GM21619 (cell line): ENCODE data around the gene TAS1R3.

Experiments used
- ATAC-seq: cut with Tn5 transposase; IDR thresholded peaks from one replicate; pipeline ENCODE4 v1.9.1; 2021; ENCODE audit not compliant: unreplicated experiment

Gene TAS1R3

DNA sequence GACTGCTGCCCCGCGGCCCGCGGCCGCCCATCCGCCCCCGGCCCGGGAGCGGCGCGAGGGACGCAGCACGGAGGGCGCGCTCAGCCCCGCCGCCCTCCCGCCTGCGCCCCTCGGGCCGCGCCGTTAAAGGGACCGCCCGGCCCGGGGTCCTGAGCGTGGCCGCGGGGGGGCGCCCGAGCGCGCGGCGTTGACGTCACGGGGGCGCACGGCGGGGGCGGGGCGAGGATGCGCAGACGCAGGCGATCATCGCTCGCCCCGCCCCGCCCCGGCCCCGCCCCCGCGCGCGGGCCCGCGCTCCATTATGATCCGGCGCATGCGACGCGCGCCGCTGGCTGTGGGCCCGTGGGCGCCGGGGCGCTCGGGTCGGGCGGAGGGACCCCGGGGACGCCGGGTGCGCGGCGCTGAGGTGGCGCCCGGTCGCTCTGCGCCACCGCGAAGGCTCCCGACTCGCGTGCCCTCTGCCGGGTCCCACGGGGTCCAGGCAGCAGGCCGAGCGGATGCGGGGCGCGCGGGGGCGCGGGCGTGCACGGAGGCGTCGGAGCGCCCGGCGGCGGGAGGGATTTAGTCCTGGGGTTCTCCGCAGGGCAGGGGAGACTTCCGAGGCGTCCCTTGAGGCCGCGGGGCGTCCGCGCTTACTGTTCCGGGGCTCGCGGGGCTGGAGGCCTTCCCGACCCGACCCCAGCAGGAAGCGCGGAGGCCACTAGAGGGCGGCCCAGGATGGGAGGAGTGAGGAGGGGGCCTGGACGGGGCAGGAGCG lies 18.4 kb downstream of the TAS1R3 start, which contains the start of gene DVL1:
DVL1 (minus strand) TSS at position 163 of the 757 bp plus-strand sequence. CDS start 353 bp downstream, outside the sequence.
- ATAC-seq, result peak; percentile 36

- no peak for ATAC-seq
Measured at GRCh38 chr1:1351511-1352427, 20.7 kb downstream of the TAS1R3 start.

DNA sequence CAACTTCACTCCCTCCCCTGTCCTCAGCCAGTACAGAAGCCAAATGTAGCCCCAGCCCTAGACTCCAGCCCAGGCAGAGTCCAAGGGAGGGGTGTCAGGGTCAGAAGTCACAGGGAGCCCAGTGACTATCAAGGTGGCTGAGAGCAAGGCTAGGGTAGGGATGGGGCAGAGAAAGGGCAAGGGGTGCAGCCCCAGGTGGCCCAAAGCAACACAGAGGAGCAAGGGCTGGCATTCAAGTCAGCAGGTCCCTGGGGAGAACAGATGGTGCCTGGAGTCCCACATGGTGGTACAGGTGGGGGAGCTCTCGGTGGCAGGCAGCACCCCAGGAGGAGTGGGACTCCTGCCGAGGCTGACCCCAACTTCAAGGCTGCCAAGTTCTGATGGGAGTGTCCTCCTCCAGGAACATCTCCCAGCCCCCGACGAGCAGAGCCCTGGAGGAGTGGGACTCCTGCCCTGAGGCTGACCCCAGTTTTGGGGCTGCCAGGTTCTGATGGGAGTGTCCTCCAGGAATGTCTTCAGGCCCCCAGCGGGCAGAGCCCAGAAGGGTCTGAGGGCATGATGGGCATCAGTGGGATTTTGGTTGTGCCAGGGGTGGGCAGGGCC lies 21.8 kb downstream of the TAS1R3 start:
- ATAC-seq, result no peak

- no peak for ATAC-seq
Measured at GRCh38 chr1:1353389-1354151, 22.5 kb downstream of the TAS1R3 start.

DNA sequence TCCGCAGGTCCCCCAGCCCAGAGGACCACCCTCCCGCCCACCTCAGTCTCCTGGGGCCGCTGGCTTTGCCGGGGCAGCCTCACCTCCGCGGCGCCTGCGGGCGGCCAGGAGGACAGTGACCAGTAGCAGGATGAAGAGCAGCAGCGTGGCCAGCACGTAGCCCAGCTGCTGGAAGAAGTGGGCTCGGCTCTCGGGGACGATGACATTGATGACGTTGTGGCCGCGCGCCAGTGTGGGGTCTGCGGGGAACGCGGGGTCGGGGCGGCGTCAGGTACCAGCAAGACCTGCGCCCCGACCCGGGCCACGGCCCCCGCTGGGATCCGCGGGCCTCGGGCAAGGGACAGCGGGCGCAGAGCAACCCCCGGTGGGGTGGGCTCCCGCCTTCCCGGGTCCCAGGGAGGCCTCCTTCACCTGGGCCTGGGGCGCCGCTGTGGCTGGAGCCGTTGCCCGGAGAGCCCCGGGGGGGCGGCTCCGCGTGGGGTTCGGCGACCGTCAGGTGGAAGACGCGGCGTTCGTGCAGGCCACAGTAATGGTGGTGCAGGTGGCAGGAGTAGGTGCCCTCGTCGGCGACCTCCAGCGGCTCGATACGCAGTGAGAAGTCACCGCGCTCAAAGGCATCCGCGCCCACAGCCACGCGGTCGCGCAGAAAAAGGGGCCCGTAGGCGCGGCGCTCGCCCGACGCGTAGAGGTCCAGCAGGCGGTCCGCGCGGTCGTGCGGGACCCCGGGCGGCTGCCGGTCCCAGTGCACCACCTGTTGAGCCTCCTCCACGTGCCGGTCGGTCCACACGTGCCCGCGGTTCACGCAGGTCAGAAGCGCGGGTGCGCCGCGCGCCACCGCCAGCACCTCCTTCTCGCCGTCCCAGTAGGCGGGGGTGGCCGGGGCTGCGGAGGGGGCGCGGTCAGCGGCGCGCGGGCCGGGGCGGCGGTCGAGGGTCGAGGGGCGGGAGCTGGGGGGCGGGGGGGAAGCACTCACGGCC lies 23.5 kb downstream of the TAS1R3 start:
- no peak for ATAC-seq

DNA sequence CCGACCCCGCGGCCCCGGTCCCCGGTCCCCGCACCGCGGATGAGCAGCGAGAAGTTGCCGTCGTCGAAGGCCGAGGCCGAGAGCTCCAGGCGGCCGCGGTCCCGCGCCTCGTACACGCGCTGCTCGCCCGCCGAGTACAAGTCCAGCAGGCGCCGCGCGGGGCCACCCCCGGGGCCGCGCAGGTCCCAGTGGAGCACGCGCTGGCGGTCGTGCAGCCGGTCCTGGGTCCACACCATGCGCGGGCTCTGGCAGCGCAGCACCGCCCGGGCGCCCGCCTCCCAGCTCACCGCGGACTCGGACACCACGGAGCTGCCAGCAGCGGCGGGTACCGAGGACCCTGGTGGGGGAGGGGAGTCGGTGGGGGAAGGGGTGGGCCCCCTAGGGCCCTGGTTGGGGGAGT lies 24.3 kb downstream of the TAS1R3 start:
- no peak for ATAC-seq

DNA sequence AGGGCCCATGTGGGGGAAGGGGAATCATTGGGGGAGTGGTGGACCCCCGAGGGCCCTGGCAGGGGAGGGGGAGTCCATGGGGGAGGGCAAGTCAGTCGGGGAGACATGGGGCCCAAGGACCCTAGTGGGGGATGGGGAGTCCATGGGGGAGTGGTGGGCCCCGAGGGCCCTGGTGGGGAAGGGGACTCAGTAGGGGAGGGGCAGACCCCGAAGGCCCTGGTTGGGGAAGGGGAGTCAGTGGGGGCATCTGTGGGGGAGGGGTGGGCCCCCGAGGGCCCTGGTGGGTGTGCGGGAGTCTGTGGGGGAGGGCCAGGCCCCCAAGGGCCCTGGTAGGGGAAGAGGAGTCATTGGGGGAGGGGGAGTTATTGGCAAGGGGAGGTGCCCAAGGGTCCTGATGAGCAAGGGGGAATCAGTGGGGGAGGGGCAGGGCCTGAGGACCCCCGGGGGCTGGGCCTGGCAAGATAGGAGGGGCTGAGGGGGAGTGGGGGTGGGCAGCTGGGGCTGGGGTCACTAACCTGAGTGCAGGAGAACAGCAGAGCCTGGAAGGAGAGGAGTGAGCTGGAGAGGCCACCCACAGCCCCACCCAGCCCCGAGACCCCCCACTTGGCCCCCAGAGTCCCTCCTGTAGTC lies 25.2 kb downstream of the TAS1R3 start:
- ATAC-seq, result no peak

GRCh38 chr1:1356796-1357401 lies 25.8 kb downstream of the TAS1R3 start:
- ATAC-seq, result no peak

DNA sequence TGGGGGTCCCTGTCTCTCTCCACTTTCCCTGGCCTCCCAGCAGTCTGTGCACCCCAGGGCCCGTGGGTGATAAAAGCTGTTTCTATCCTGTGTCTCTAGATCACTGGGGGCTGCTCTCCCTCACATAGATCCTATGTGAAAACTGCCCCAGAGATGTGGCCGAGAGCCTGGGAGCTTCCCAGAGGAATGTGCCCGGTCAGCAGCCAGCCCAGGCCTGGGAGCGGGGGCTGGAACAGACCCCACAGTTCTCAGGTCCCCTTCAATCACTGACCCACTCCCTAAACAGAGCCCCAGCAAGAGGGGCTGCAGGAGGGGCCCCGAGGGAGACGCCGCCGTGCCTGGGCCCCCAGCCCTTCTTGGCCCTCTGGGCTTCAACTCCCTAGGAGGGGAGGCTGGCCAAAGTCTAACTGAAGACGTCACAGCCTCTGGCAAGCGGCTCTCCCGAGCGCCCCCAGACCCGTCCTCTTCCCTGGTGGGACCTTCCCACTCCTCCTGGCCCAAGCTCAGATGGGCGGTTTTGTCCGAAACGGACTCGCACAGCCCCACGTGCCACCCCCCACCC lies 26.9 kb downstream of the TAS1R3 start:
- ATAC-seq, result no peak

GRCh38 chr1:1358433-1359271 lies 27.6 kb downstream of the TAS1R3 start, which contains the start of gene MXRA8:
Gene MXRA8, minus strand, starts transcription at chr1:1358555. Its CDS starts 51 bp downstream, at chr1:1358504.
- no peak for ATAC-seq

DNA sequence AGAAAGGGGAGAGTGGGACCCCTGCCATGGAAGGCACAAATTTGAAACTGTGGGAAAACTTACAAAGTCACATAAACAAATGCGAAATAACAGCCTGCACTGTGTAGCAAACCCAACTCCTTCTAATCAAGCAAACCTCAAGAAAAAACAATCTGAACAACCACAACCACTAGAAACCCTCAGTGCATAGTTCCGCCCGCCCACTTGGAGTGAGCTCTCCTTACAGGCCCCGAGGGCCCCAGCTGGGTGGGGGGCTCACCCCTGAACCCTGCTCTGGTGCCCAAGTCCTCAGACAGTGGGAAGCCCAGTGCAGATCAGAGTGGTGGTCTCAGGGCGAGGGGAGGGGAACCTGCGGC lies 28.2 kb downstream of the TAS1R3 start:
- no peak for ATAC-seq

DNA sequence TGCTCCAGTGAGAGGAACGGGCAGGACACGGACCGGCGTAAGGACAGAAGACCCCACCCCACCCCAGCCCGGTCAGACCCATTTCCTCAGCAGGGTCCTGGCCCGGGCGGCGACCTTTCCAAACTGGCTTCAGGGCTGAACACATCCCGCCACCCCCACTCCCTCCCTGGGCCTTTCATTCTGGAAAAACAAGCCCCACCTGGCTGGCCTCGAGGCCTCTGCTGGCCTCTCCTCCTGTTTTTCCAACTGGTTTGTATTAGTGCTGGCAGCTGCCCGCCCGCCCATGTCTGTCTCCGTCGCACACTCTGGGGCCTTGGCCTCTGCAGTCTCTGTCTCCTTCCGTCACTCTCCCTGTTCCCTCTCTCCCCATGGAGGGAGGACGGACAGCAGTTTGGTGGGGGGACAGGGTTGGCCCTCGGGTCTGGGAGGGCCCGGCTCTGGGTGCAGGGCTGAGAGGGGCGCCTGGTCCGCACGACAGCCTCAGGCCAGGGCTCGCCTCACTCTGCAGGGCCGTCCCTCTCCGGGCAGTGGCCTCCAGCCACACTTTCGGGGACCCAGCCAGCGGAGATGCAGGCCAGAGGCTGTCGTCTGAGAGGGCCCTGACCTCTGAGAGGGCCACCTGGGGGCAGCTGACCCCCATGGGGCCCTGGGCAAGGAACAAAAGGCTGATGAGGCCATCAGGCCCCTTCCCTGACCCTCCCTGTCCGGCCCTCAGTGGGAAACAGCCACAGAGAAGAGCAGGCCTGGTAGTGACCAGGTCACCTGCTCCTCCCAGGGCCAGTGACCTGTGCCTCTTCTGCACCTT lies 28.8 kb downstream of the TAS1R3 start:
- ATAC-seq, result no peak

GRCh38 chr1:1360506-1361169 lies 29.6 kb downstream of the TAS1R3 start:
- no peak for ATAC-seq

GRCh38 chr1:1361233-1361981 lies 30.3 kb downstream of the TAS1R3 start:
- no peak for ATAC-seq

GRCh38 chr1:1361982-1362423 lies 30.9 kb downstream of the TAS1R3 start:
- ATAC-seq, result no peak
